Kidney (tissue), 14 donors: ENCODE measurements around the gene TRIM3. TPM values are rescaled to one million over a fixed set of nuclear protein-coding genes. Genes with fewer than 3 reads are reported as not detected.
A peak's percentile ranks its signal among the peaks of the same experiment; 100 is the strongest.

Source experiments
- DNase-seq, 5 donors: peaks; one replicate each; pipeline ENCODE4 v3.0.0-alpha.2; 2013 to 2020
- FAIRE-seq: peaks from 2 replicates; lab custom pipeline; 2012; peaks lifted over from hg19 to GRCh38; lab: Jason Lieb, UNC
- H3K27ac ChIP-seq, 2 donors: one replicate each; pipeline ENCODE4 v1.7.0; 2013; ENCODE audit warnings: low read depth in 2 of 2, low read length in 2 of 2, inconsistent platforms in 1 of 2
- H3K27me3 ChIP-seq: one replicate; pipeline ENCODE4 v1.7.1; 2013; ENCODE audit warnings: low read length, inconsistent platforms; ENCODE audit not compliant: control insufficient read depth, insufficient read depth
- H3K36me3 ChIP-seq, 3 donors: one replicate each; pipeline versions ENCODE4 v1.7.0 to v1.7.1; 2013; ENCODE audit warnings: low read length in 3 of 3, control low read depth in 1 of 3, inconsistent platforms in 1 of 3; ENCODE audit not compliant: insufficient read depth in 3 of 3, control insufficient read depth in 2 of 3
- H3K4me1 ChIP-seq, 3 donors: one replicate each; pipeline versions ENCODE4 v1.7.0 to v1.7.1; 2013; ENCODE audit warnings: low read length in 3 of 3, inconsistent platforms in 1 of 3, low read depth in 1 of 3; ENCODE audit not compliant: control insufficient read depth in 2 of 3, insufficient read depth in 2 of 3
- H3K4me3 ChIP-seq, 3 donors: one replicate each; pipeline versions ENCODE4 v1.7.0 to v1.8.1; 2013; ENCODE audit warnings: low read length in 3 of 3, control low read depth in 1 of 3, inconsistent platforms in 1 of 3
- H3K9ac ChIP-seq, 3 donors: one replicate each; pipeline versions ENCODE4 v1.7.0 to v1.7.1; 2013; ENCODE audit warnings: low read length in 3 of 3, control low read depth in 1 of 3, inconsistent platforms in 1 of 3
- H3K9me3 ChIP-seq, 3 donors: one replicate each; pipeline versions ENCODE4 v1.7.0 to v1.7.1; 2013; ENCODE audit warnings: low read length in 3 of 3, control low read depth in 1 of 3, inconsistent platforms in 1 of 3; ENCODE audit not compliant: control insufficient read depth in 2 of 3, insufficient read depth in 1 of 3
- intact Hi-C: fragments of 100-400 bp; cut with DNase I; formaldehyde crosslinking; loops from one replicate; pipeline ENCODE4 v1.11.1; 2022
- polyA plus RNA-seq: library from polyadenylated mRNA; stranded (reverse); fragments of 350-450 nt; fragmentation: Illumina TruSeq; extraction: RNeasy Lipid Tissue Mini Kit (QIAGEN cat#74804); gene quantifications from one replicate; pipeline ENCODE4 v1.2.3, GENCODE V29; 2014; ENCODE audit warnings: low read depth, low replicate concordance; ENCODE audit not compliant: insufficient read depth
- total RNA-seq: library from RNA; stranded (reverse); fragmentation: NEBNext Ultra II Directional; extraction: Animal tissue kit (Norgen Biotek cat#: 25700); gene quantifications from one replicate; pipeline ENCODE4 v1.2.1, GENCODE V29; 2021
- TF ChIP-seq, protein P1 (sequence below): IDR thresholded peaks from 3 replicates; pipeline ENCODE4 v1.5.1; 2012; ENCODE audit warnings: mild to moderate bottlenecking, moderate library complexity, borderline replicate concordance; ENCODE audit not compliant: insufficient read depth; ENCODE audit errors: extremely low read depth
- donor health status: control.
- donor health status: control.
- donor health status: control.
- donor health status: control.
- donor health status: control.
- donor health status: DM: yes; HTN: yes; CAD: no.
- donor health status: Normal renal cell carcinoma (clear cell type).

TRIM3 gene
- total and polyA plus RNA-seq, 2 donors from 2014 or later: 10.8 to 20.8 TPM

DNA sequence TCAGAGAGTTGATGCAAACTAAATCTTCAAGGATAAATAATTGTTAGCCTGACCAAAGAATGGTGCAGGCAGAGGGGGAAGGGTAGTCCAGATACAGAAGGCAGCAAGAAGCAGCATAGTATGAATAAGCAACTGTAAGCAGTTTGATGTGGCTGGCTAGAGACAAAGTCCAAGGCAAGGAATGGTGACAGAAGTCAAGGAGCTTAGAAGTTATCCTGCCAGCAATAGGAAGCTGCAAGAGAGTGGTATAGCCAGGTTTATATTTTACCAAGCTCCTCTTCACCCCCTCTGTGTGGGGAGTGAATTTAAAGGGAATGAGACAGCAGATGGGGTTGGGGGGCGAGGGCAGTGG is 14.7 kb downstream of the TRIM3 start:
- TF ChIP-seq, protein P1, sequence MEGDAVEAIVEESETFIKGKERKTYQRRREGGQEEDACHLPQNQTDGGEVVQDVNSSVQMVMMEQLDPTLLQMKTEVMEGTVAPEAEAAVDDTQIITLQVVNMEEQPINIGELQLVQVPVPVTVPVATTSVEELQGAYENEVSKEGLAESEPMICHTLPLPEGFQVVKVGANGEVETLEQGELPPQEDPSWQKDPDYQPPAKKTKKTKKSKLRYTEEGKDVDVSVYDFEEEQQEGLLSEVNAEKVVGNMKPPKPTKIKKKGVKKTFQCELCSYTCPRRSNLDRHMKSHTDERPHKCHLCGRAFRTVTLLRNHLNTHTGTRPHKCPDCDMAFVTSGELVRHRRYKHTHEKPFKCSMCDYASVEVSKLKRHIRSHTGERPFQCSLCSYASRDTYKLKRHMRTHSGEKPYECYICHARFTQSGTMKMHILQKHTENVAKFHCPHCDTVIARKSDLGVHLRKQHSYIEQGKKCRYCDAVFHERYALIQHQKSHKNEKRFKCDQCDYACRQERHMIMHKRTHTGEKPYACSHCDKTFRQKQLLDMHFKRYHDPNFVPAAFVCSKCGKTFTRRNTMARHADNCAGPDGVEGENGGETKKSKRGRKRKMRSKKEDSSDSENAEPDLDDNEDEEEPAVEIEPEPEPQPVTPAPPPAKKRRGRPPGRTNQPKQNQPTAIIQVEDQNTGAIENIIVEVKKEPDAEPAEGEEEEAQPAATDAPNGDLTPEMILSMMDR: no peak
- Histone ChIP-seq H3K27ac (no peak overlapping the region), H3K27me3 (no peaks in the 10 kb centered on the region), H3K4me1 (peaks cover 0 to 5% (median 0%) of the 10 kb centered on the region in 3 donors), H3K36me3 (peaks cover 0 to 31% (median 15%) of the 10 kb centered on the region in 3 donors), H3K4me3 (no peak overlapping the region), H3K9me3 (no peaks in the 10 kb centered on the region), H3K9ac (no peak overlapping the region)
- FAIRE-seq: no peak
- DNase-seq: no peak
- intact Hi-C loops: no loop called here

DNA sequence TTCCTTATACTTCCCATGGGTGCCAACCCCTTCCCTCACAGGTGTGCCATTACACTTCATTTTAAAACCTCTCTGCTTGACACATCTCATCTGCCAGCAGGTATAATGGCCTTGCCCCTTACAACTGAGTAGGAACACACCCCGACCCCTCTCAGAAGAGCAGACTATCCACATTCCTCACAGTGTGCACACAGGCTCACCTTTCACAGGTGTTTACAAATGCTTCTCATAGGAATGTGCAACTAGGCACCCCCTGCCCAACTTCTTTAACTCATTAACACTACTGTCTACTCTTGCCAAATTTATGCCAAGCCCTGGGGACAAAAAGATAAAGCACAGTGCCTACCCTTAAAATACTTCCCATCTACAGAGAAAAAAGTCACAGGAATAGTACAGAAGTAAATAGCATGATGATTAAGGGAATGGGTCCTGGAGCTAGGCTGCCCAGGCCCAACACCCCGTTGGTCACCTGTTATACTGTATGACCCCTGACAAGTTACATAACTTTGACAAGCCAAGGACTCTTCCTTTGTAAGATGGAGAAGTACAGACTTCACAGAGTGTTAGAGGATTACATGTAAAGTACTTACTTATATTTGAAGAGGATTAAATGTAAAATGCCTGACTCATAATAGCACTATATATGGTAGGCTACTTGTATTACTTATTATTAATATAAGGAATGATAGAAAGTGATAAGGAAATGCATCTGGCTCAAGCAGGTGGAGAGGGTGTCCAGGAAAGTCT is 15.2 kb downstream of the TRIM3 start:
- TF ChIP-seq, protein P1: no peak
- Histone ChIP-seq H3K27me3 (no peaks in the 10 kb centered on the region), H3K27ac (peak overlapping the region in 1 of 2 donors; percentile 13), H3K9ac (no peak overlapping the region), H3K4me3 (no peak overlapping the region), H3K9me3 (no peaks in the 10 kb centered on the region), H3K36me3 (peaks cover 0 to 27% (median 15%) of the 10 kb centered on the region in 3 donors), H3K4me1 (peaks cover 0 to 5% (median 0%) of the 10 kb centered on the region in 3 donors)
- DNase-seq: no peak
- intact Hi-C loops: no loop called here
- no peak for FAIRE-seq

DNA sequence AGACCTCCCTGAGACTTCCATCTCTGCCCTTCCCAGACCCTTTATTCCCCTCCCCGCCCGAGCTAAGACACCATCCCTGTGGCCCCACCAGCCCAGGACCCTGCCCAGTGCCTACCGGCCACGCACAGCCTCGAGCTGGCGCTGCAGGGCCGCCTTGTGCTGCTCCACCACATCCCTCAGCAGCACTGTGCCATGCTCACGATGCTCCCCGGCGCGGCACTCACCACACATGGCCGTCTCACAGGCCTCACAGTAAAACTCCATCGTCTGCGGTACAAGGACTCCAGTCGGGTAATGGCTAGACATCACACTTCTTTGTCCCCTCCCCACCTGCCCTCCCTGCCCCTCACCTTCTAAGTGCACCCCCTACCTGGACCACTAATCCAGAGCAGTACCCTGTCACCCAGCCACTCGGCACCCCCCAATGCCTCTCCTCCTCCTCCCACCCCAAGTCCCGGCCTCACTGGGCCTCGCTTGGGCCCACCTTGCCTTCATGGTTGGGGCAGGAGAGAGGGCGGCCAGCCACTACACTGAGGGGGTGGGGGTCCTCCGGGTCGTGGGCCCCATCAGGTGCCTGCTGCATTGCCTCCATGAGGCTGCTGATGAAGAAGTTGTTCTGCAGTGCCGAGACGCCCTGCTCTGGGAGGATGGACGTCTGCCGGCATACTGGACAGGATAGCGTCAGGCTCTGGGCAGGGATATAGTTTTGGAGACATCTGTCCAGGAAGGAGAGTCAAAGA is 16.0 kb downstream of the TRIM3 start:
- TF ChIP-seq, protein P1: no peak
- DNase-seq: no peak
- Histone ChIP-seq H3K4me1 (peaks cover 0 to 5% (median 0%) of the 10 kb centered on the region in 3 donors), H3K27ac (peak overlapping the region in 1 of 2 donors; percentile 13), H3K9me3 (no peaks in the 10 kb centered on the region), H3K27me3 (no peaks in the 10 kb centered on the region), H3K9ac (no peak overlapping the region), H3K4me3 (no peak overlapping the region), H3K36me3 (peaks cover 0 to 24% (median 19%) of the 10 kb centered on the region in 3 donors)
- intact Hi-C loops: no loop called here
- no peak for FAIRE-seq
